ENCODE results near the gene NRK. TPM values are rescaled to one million over a fixed set of nuclear protein-coding genes. Genes with fewer than 3 reads are reported as not detected.

The NRK gene
- total and polyA plus RNA-seq, 7 donors = under 0.01 to 6.1 (median 2.3) TPM; not detected in 1

DNA sequence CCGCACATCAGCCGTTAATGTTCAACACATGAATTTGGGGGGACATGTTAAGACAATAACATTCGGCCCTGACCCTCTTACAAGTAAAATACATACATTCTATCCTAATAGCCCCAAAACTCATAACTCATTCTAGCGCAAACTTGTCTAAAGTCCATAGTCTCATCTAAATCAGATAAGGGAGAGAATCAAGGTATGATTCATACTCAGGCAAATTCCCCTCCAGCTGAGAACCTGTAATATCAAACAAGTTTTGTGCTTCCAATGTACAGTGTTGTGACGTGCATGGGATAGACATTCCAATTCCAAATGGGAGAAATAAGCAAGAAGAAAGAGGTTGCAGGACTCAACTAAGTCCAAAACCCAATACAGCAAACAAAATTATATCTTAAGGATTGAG is 147.1 kb downstream of the NRK start:
- Histone ChIP-seq H3K27ac (no peak overlapping the region), H3K27me3 (no peaks in the 10 kb centered on the region), H3K4me3 (no peak overlapping the region), H3K9me3 (no peaks in the 10 kb centered on the region), H3K4me1 (no peaks in the 10 kb centered on the region), H3K36me3 (no peaks in the 10 kb centered on the region)
- no peak for TF ChIP-seq POLR2AphosphoS5 (IDR thresholded peaks at IDR 0.05)
- no peak for TF ChIP-seq POLR2A (IDR thresholded peaks at IDR 0.05)
- TF ChIP-seq, protein P1, sequence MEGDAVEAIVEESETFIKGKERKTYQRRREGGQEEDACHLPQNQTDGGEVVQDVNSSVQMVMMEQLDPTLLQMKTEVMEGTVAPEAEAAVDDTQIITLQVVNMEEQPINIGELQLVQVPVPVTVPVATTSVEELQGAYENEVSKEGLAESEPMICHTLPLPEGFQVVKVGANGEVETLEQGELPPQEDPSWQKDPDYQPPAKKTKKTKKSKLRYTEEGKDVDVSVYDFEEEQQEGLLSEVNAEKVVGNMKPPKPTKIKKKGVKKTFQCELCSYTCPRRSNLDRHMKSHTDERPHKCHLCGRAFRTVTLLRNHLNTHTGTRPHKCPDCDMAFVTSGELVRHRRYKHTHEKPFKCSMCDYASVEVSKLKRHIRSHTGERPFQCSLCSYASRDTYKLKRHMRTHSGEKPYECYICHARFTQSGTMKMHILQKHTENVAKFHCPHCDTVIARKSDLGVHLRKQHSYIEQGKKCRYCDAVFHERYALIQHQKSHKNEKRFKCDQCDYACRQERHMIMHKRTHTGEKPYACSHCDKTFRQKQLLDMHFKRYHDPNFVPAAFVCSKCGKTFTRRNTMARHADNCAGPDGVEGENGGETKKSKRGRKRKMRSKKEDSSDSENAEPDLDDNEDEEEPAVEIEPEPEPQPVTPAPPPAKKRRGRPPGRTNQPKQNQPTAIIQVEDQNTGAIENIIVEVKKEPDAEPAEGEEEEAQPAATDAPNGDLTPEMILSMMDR (IDR thresholded peaks at IDR 0.05) = no peak
- no peak for TF ChIP-seq EP300 (IDR thresholded peaks at IDR 0.05)
- intact Hi-C loops (cut with DNase I) = no loop called here
- 67 to 86% methylated on average over 5 of the region's 5 CpGs for WGBS, 2 donors
- no peak for DNase-seq

DNA sequence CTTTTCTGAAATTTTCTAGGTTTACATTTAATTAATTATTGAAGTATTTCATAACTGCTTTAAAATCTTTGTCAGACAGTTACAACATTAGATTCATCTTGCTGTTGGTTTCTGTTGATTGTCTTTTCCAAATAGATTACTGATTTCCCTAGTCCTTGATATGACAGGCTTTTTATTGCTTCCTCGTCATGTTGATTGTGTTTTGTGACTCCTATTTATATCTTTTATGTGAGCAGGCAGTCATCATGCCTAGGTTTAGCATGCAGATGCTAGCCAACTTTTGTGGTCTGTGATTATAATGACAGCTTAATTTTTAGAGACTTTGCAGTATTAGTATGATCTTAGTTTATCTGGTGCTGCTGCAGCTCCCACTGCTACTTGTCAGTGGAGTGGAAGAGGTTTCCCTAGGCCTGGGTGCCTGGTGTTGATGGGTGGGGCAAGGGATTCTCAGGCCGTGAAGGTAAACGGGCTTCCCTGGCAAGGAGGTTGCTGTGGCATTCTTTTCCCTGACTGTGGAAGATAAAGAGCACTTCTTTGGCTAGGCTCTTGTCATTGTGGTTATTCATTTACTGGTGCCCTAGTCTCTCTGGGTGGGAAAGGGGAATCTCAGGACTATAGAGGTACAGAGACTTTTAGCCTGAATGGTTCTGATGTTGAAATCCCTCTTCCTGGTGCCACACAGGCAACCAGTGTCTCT is 150.5 kb downstream of the NRK start:
- no peaks in the 10 kb centered on the region for H3K9me3 ChIP-seq
- no peak overlapping the region for H3K27ac ChIP-seq
- no peaks in the 10 kb centered on the region for H3K4me1 ChIP-seq
- WGBS, 2 donors = 13 to 46% methylated on average over 3 of the region's 3 CpGs
- DNase-seq = no peak
- H3K27me3 ChIP-seq = no peaks in the 10 kb centered on the region
- intact Hi-C loops (cut with DNase I) = no loop called here
- no peak overlapping the region for H3K4me3 ChIP-seq
- no peak for TF ChIP-seq POLR2A (IDR thresholded peaks at IDR 0.05)
- TF ChIP-seq, protein P1 (IDR thresholded peaks at IDR 0.05) = no peak
- TF ChIP-seq EP300 (IDR thresholded peaks at IDR 0.05) = no peak
- no peak for TF ChIP-seq POLR2AphosphoS5 (IDR thresholded peaks at IDR 0.05)
- H3K36me3 ChIP-seq = no peaks in the 10 kb centered on the region

DNA sequence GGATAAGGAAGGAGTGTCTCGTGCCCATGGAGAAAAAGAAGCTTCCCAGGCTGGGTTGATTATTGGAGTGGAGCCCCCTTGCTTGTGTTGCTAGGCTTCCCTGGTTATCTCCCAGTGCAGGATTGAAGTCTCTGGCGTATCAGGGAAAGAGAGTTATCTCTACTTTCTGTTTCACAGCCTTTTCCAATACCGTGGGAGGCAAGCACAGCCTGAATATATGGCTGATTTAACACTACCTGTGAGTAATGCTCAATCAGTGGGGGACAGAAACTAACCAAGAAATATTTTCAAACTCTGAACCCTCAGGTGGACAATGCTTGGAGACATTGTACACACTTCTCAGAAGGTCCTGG is 151.0 kb downstream of the NRK start:
- intact Hi-C loops (cut with DNase I) = no loop called here
- Histone ChIP-seq H3K9me3 (no peaks in the 10 kb centered on the region), H3K27me3 (no peaks in the 10 kb centered on the region), H3K36me3 (no peaks in the 10 kb centered on the region), H3K4me3 (no peak overlapping the region), H3K27ac (no peak overlapping the region), H3K4me1 (no peaks in the 10 kb centered on the region)
- DNase-seq = no peak
- TF ChIP-seq, protein P1 (IDR thresholded peaks at IDR 0.05) = no peak
- TF ChIP-seq POLR2A (IDR thresholded peaks at IDR 0.05) (no peak), EP300 (IDR thresholded peaks at IDR 0.05) (no peak), POLR2AphosphoS5 (IDR thresholded peaks at IDR 0.05) (no peak)
- WGBS, 2 donors = 9 to 46% methylated on average over 3 of the region's 3 CpGs

DNA sequence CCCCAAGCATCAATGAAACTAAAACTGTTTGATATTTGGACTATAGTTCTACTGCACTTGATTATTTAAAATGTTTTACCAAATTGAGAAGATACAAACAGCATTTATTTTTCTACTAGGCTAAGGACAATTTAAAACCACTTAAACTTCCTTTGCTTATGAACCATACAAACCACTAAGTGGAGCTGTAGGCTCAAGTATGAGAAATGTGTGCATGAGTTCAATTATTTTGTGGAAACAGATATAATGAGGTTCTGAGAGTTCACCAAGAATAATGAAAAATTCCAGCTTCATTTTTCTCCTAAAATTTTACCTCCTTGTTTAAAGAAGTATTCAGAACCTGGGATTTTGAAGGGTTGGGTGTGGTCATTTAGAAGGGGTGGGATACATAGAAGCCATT is 153.0 kb downstream of the NRK start:
- Histone ChIP-seq H3K4me3 (no peak overlapping the region), H3K4me1 (no peaks in the 10 kb centered on the region), H3K9me3 (no peaks in the 10 kb centered on the region), H3K36me3 (no peaks in the 10 kb centered on the region), H3K27ac (no peak overlapping the region), H3K27me3 (no peaks in the 10 kb centered on the region)
- intact Hi-C loops (cut with DNase I) = no loop called here
- no peak for TF ChIP-seq EP300 (IDR thresholded peaks at IDR 0.05)
- TF ChIP-seq, protein P1 (IDR thresholded peaks at IDR 0.05) = no peak
- no peak for DNase-seq

Data from sigmoid colon (tissue), 7 donors.